ENCODE results near the gene CARMIL1.

DNA sequence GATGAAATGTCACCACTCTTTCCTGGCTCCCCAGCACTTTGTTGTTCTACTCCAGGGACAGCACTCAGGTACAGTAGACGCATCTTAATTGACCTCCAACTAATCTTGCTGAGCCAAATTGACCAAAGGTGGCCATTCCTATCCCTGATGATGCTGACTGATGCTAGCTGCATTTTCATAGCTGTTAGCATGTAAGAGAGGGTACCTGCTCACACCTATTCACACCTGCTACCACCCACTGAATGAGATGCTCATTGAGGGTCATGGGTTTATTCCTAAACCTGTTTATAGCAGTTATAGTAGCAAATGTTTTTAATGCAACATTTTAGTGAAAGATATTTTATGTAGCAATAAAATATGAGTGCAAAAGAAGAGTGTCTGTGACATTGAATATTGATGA lies 145.1 kb downstream of the CARMIL1 start:
- no peak for TF ChIP-seq GATA2 (IDR thresholded peaks at IDR 0.05; ENCODE audit: low read depth, low read length)
- no peak for TF ChIP-seq GATA3 (IDR thresholded peaks at IDR 0.05; ENCODE audit: low read depth, low read length)

Measured in SH-SY5Y (cell line).